IMR-90 (cell line): ENCODE measurements around the gene DPH7. TPM values are rescaled to one million over a fixed set of nuclear protein-coding genes. Genes with fewer than 3 reads are reported as not detected.
A peak's percentile ranks its signal among the peaks of the same experiment; 100 is the strongest.

Experiments
- ATAC-seq: fragments of 200-7000 bp; cut with Tn5 transposase; 2 replicates; pipeline ENCODE4 v1.9.1; 2020; ENCODE audit warnings: low read depth, mild to moderate bottlenecking, moderate library complexity
- BruUV-seq: library from RNA; stranded (reverse); fragments of 400-500 nt; replicated peaks from 2 replicates; lab custom pipeline; 2021; lab: Mats Ljungman, UMichigan
- CTCF ChIA-PET: fragments of 300-600 bp; formaldehyde crosslinking; extraction: SDS; loops from one replicate; lab custom pipeline; 2021; ENCODE audit warnings: antibody characterized with exemption; lab: Yijun Ruan, JAX
- POLR2A ChIA-PET: fragments of 300-600 bp; sonication (Branson Sonifier 250); formaldehyde crosslinking; loops from one replicate; lab custom pipeline; 2022; ENCODE audit warnings: antibody characterized with exemption; ENCODE audit not compliant: unreplicated experiment; lab: Charles Lee
- DNase-seq: peaks from one replicate; pipeline ENCODE4 v3.0.0; 2013
- H2AFZ ChIP-seq: replicated peaks from 2 replicates; pipeline ENCODE3; 2013; ENCODE audit warnings: low read length, mild to moderate bottlenecking; ENCODE audit not compliant: poor library complexity
- H2AK5ac ChIP-seq: 2 replicates; pipeline ENCODE4 v1.6.1; 2013; ENCODE audit warnings: low read depth, low read length, inconsistent platforms
- H2AK9ac ChIP-seq: replicated peaks from 2 replicates; pipeline ENCODE3; 2013; ENCODE audit warnings: mild to moderate bottlenecking, low read depth, low read length, moderate library complexity; ENCODE audit not compliant: poor library complexity
- H2BK120ac ChIP-seq: 2 replicates; pipeline ENCODE4 v1.6.1; 2013; ENCODE audit warnings: low read depth, low read length, inconsistent platforms
- H2BK15ac ChIP-seq: 3 replicates; pipeline ENCODE4 v1.6.1; 2013; ENCODE audit warnings: low read depth, low read length, inconsistent platforms
- H2BK20ac ChIP-seq: 2 replicates; pipeline ENCODE4 v1.6.1; 2013; ENCODE audit warnings: low read depth, mild to moderate bottlenecking, inconsistent platforms, low read length, moderate library complexity
- H2BK5ac ChIP-seq: 2 replicates; pipeline ENCODE4 v1.6.1; 2013; ENCODE audit warnings: mild to moderate bottlenecking, low read depth, low read length, inconsistent platforms; ENCODE audit not compliant: poor library complexity, severe bottlenecking
- H3K14ac ChIP-seq: replicated peaks from 2 replicates; pipeline ENCODE4 v1.6.1; 2013; ENCODE audit warnings: low read depth, low read length, inconsistent platforms
- H3K18ac ChIP-seq: 2 replicates; pipeline ENCODE4 v1.6.1; 2013; ENCODE audit warnings: low read depth, low read length, control low read depth
- H3K23ac ChIP-seq: 2 replicates; pipeline ENCODE4 v1.6.1; 2013; ENCODE audit warnings: low read depth, low read length, inconsistent platforms
- H3K27ac ChIP-seq: 2 replicates; pipeline ENCODE4 v1.5.1; 2013; ENCODE audit warnings: mild to moderate bottlenecking, control low read depth, low read length; ENCODE audit not compliant: insufficient read depth
- H3K27me3 ChIP-seq: 2 replicates; pipeline ENCODE4 v1.6.1; 2013; ENCODE audit warnings: low read length; ENCODE audit not compliant: control insufficient read depth, insufficient read depth
- H3K36me3 ChIP-seq: 2 replicates; pipeline ENCODE4 v1.6.1; 2013; ENCODE audit warnings: low read length, mixed read lengths; ENCODE audit not compliant: control insufficient read depth, insufficient read depth
- H3K4ac ChIP-seq: 2 replicates; pipeline ENCODE4 v1.6.1; 2013; ENCODE audit warnings: low read depth, low read length, inconsistent platforms
- H3K4me1 ChIP-seq: 2 replicates; pipeline ENCODE4 v1.6.1; 2013; ENCODE audit warnings: low read length, mixed read lengths; ENCODE audit not compliant: control insufficient read depth, insufficient read depth
- H3K4me2 ChIP-seq: 2 replicates; pipeline ENCODE4 v1.6.1; 2013; ENCODE audit warnings: low read depth, mild to moderate bottlenecking, control low read depth, low read length, moderate library complexity
- H3K4me3 ChIP-seq: 2 replicates; pipeline ENCODE4 v1.5.1; 2013; ENCODE audit warnings: low read depth, mild to moderate bottlenecking, control low read depth, low read length, moderate library complexity; ENCODE audit not compliant: insufficient read depth
- H3K56ac ChIP-seq: 2 replicates; pipeline ENCODE4 v1.6.1; 2013; ENCODE audit warnings: low read length, inconsistent platforms; ENCODE audit not compliant: insufficient read depth; ENCODE audit errors: extremely low read depth
- H3K79me1 ChIP-seq, 2 experiments: 2 replicates each; pipeline ENCODE4 v1.6.1; 2013; ENCODE audit warnings: low read length in 2 of 2, inconsistent platforms in 1 of 2, low read depth in 1 of 2
- H3K9ac ChIP-seq: 2 replicates; pipeline ENCODE4 v1.6.1; 2013; ENCODE audit warnings: low read depth, low read length, control low read depth
- H3K9me1 ChIP-seq: 2 replicates; pipeline ENCODE4 v1.6.1; 2013; ENCODE audit warnings: low read length, inconsistent platforms; ENCODE audit not compliant: insufficient read depth
- H3K9me3 ChIP-seq: 2 replicates; pipeline ENCODE4 v1.6.1; 2013; ENCODE audit warnings: low read length; ENCODE audit not compliant: control insufficient read depth, insufficient read depth
- H4K20me1 ChIP-seq: 2 replicates; pipeline ENCODE4 v1.6.1; 2013; ENCODE audit warnings: low read length, inconsistent platforms; ENCODE audit not compliant: insufficient read depth
- H4K5ac ChIP-seq: 2 replicates; pipeline ENCODE4 v1.6.1; 2013; ENCODE audit warnings: mild to moderate bottlenecking, low read depth, low read length, control low read depth
- H4K8ac ChIP-seq, 2 experiments: 2 replicates each; pipeline ENCODE4 v1.6.1; 2013; ENCODE audit warnings: low read depth in 2 of 2, low read length in 2 of 2, control low read depth in 1 of 2, inconsistent platforms in 1 of 2
- H4K91ac ChIP-seq: 2 replicates; pipeline ENCODE4 v1.6.1; 2013; ENCODE audit warnings: low read depth, low read length, inconsistent platforms; ENCODE audit not compliant: insufficient read depth
- BHLHE40 ChIP-seq: fragments of 150-350 bp; IDR thresholded peaks from 2 replicates; pipeline ENCODE4 v1.6.1; 2016; ENCODE audit warnings: mild to moderate bottlenecking, low read depth, low read length
- CHD1 ChIP-seq: IDR thresholded peaks from 2 replicates; pipeline ENCODE4 v1.6.1; 2012; ENCODE audit warnings: low read depth, low read length, improper control_type of control experiment
- FOS ChIP-seq: fragments of 150-350 bp; IDR thresholded peaks from 2 replicates; pipeline ENCODE4 v1.6.1; 2016; ENCODE audit warnings: low read depth, low read length
- MAFK ChIP-seq: IDR thresholded peaks from 2 replicates; pipeline ENCODE4 v1.6.1; 2012; ENCODE audit warnings: low read depth, low read length, improper control_type of control experiment
- MAZ ChIP-seq: IDR thresholded peaks from 2 replicates; pipeline ENCODE4 v1.6.1; 2012; ENCODE audit warnings: low read depth, mild to moderate bottlenecking, low read length, improper control_type of control experiment, moderate library complexity, borderline replicate concordance
- MXI1 ChIP-seq: IDR thresholded peaks from 2 replicates; pipeline ENCODE4 v1.6.1; 2012; ENCODE audit warnings: low read depth, mild to moderate bottlenecking, low read length, moderate library complexity, borderline replicate concordance
- RAD21 ChIP-seq: IDR thresholded peaks from 2 replicates; pipeline ENCODE4 v1.6.1; 2012; ENCODE audit warnings: low read length, improper control_type of control experiment
- RCOR1 ChIP-seq: IDR thresholded peaks from 2 replicates; pipeline ENCODE4 v1.6.1; 2012; ENCODE audit warnings: mild to moderate bottlenecking, low read length, improper control_type of control experiment; ENCODE audit not compliant: insufficient replicate concordance
- RFX5 ChIP-seq: IDR thresholded peaks from 2 replicates; pipeline ENCODE4 v1.8.0; 2012; ENCODE audit warnings: low read depth, mild to moderate bottlenecking, low read length, moderate library complexity
- SMC3 ChIP-seq: fragments of 150-350 bp; IDR thresholded peaks from 2 replicates; pipeline ENCODE4 v1.6.1; 2016; ENCODE audit warnings: low read depth, mild to moderate bottlenecking, antibody characterized with exemption, low read length, moderate library complexity
- WGBS, 2 experiments: methylation state at CpG; one replicate each; pipeline versions ENCODE4 v1.1.5 to v1.1.7; 2013; ENCODE audit warnings: missing lambda C conversion rate in 2 of 2; ENCODE audit not compliant: insufficient read length in 1 of 2; ENCODE audit errors: extremely low coverage in 2 of 2; 5-methylcytosine and 5-hydroxymethylcytosine counted together
- dilution Hi-C: fragments of 300-500 bp; cut with HindIII; formaldehyde crosslinking; loops from one replicate; pipeline ENCODE4 v1.14.3; 2018; ENCODE audit warnings: low sequenced_read_pairs; ENCODE audit not compliant: unreplicated experiment
- in situ Hi-C: fragments of 300-500 bp; cut with MboI; formaldehyde crosslinking; loops from 3 replicates; pipeline ENCODE4 v1.14.3; 2019; ENCODE audit warnings: low sequenced_read_pairs, inconsistent platforms, mixed read lengths
- intact Hi-C: fragments of 100-400 bp; cut with micrococcal nuclease; formaldehyde crosslinking; loops from 2 replicates; pipeline ENCODE4 v1.10.0; 2022
- polyA plus RNA-seq, 3 experiments: library from polyadenylated mRNA; depleted of rRNA; stranded (reverse); fragments of >200 nt; gene quantifications; 2 replicates each; pipeline ENCODE4 v1.2.3, GENCODE V29; 2012; ENCODE audit warnings: low replicate concordance in 1 of 3
- total RNA-seq: library from RNA; depleted of rRNA; stranded (reverse); fragments of >200 nt; gene quantifications from 2 replicates; pipeline ENCODE4 v1.2.3, GENCODE V29; 2012
- TF ChIP-seq, protein P1 (sequence below): conservative IDR thresholded peaks from 2 replicates; pipeline ENCODE4 v1.5.1; 2012; ENCODE audit warnings: mild to moderate bottlenecking, low read depth, low read length, improper control_type of control experiment

The DPH7 gene
- total and polyA plus RNA-seq, 2 of the 4 experiments (the other 2 are of a cell fraction) = 12.5 to 33.7 TPM

DNA sequence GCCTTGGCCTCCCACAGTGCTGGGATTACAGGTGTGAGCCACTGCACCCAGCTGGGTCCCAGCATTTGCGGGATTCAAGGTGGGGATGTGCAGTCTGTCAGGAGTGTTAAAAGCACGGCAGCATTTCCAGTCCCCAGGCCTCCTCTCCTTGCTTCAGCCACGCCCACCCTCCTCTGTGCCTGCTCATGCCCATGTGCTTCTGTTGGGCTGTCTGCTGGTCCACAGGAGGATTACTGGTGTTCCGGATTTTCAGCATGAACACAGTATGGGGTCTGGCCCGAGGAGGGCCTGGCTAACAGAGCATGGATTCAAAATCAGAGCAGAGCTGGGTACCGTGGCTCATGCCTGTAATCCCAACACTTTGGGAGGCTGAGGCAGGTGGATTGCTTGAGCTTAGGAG is 32.2 kb upstream of the DPH7 start:
- ChIA-PET CTCF (no interaction called here), POLR2A (no interaction called here)
- no TSS peak for BruUV-seq
- dilution Hi-C loops = no loop called here
- Histone ChIP-seq H2BK120ac (no peak overlapping the region), H4K91ac (no peak overlapping the region), H3K4me3 (no peak overlapping the region), H2AFZ (no peak overlapping the region), H4K5ac (no peak overlapping the region), H3K9ac (no peak overlapping the region), H3K14ac (no peak overlapping the region), H3K9me1 (peaks cover 24% of the 10 kb centered on the region), H2AK9ac (peak overlapping the region; percentile 37), H3K56ac (no peak overlapping the region), H3K27ac (no peak overlapping the region), H2BK20ac (no peak overlapping the region), H3K18ac (no peak overlapping the region), H3K9me3 (no peaks in the 10 kb centered on the region), H3K27me3 (no peaks in the 10 kb centered on the region), H2BK5ac (no peak overlapping the region), H3K36me3 (peaks cover 19% of the 10 kb centered on the region; the same call in 1 of the 2 replicates), H3K4ac (no peak overlapping the region), H3K23ac (no peak overlapping the region), H4K8ac (no peak overlapping the region), H2AK5ac (peak overlapping the region; percentile 16; the same call in 1 of the 2 replicates), H3K4me1 (peaks cover 26% of the 10 kb centered on the region), H2BK15ac (no peak overlapping the region), H3K79me1 (peaks cover 12 to 59% of the 10 kb centered on the region in 2 experiments), H4K20me1 (peaks cover 24% of the 10 kb centered on the region), H3K4me2 (no peak overlapping the region)
- in situ Hi-C loops = no loop called here
- TF ChIP-seq RCOR1 = no peak
- TF ChIP-seq BHLHE40 = no peak
- no peak for TF ChIP-seq MAFK
- no peak for TF ChIP-seq FOS
- no peak for TF ChIP-seq RAD21
- TF ChIP-seq MAZ = no peak
- TF ChIP-seq SMC3 = no peak
- no peak for TF ChIP-seq MXI1
- no peak for TF ChIP-seq RFX5
- no peak for TF ChIP-seq CHD1
- TF ChIP-seq, protein P1, sequence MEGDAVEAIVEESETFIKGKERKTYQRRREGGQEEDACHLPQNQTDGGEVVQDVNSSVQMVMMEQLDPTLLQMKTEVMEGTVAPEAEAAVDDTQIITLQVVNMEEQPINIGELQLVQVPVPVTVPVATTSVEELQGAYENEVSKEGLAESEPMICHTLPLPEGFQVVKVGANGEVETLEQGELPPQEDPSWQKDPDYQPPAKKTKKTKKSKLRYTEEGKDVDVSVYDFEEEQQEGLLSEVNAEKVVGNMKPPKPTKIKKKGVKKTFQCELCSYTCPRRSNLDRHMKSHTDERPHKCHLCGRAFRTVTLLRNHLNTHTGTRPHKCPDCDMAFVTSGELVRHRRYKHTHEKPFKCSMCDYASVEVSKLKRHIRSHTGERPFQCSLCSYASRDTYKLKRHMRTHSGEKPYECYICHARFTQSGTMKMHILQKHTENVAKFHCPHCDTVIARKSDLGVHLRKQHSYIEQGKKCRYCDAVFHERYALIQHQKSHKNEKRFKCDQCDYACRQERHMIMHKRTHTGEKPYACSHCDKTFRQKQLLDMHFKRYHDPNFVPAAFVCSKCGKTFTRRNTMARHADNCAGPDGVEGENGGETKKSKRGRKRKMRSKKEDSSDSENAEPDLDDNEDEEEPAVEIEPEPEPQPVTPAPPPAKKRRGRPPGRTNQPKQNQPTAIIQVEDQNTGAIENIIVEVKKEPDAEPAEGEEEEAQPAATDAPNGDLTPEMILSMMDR = no peak
- intact Hi-C loops = no loop called here
- ATAC-seq (no peak), DNase-seq (no peak)
- WGBS, 2 experiments = 48% methylated on average over 2 of the region's 6 CpGs; no CpG with 5 or more reads in 1 of the 2 experiments
